Measurements from ENCODE around the gene PCDH9.

- TF ChIP-seq ZNF850 (CRISPR knock-in tag; conservative IDR thresholded peaks at IDR 0.05): no peak
- no peak for TF ChIP-seq GABPA (IDR thresholded peaks at IDR 0.05; ENCODE audit: low read depth, low read length)
- TF ChIP-seq GABPA (CRISPR knock-in tag; IDR thresholded peaks at IDR 0.05; ENCODE audit: low read depth): no peak
- no peak for TF ChIP-seq ZC3H13 (CRISPR knock-in tag; IDR thresholded peaks at IDR 0.05)
Observed at GRCh38 chr13:66425741-66426140, 804.4 kb downstream of the PCDH9 start.
